Breast epithelium (tissue), 4 donors: ENCODE data around the gene WDR37. TPM values are rescaled to one million over a fixed set of nuclear protein-coding genes. Genes with fewer than 3 reads are reported as not detected.
A peak's percentile ranks its signal among the peaks of the same experiment; 100 is the strongest.

Experiments used
- DNase-seq, 2 donors: peaks; one replicate each; pipeline ENCODE4 v3.0.0-alpha.2; 2019; ENCODE audit warnings: low spot score in 2 of 2
- H3K27ac ChIP-seq, 2 donors: fragments of 200-600 bp; sonication (generic) in 1 of 2; one replicate each; pipeline ENCODE4 v1.5.1; 2016 to 2019; ENCODE audit warnings: mild to moderate bottlenecking in 1 of 2
- H3K27me3 ChIP-seq, 2 donors: fragments of 200-600 bp; sonication (generic) in 1 of 2; one replicate each; pipeline versions ENCODE4 v1.5.1 to v1.6.0; 2017 to 2019; ENCODE audit warnings: control low read depth in 1 of 2, mild to moderate bottlenecking in 1 of 2
- H3K36me3 ChIP-seq: fragments of 200-600 bp; one replicate; pipeline ENCODE4 v1.5.1; 2019
- H3K4me1 ChIP-seq, 2 donors: fragments of 200-600 bp; sonication (generic); one replicate each; pipeline ENCODE4 v1.5.1; 2016 to 2019; ENCODE audit warnings: control low read depth in 1 of 2
- H3K4me3 ChIP-seq, 3 donors: fragments of 200-600 bp; sonication (generic); 1 replicate in 2 of 3; 2 replicates in 1 of 3; pipeline ENCODE4 v1.5.1; 2016 to 2019; ENCODE audit warnings: mild to moderate bottlenecking in 3 of 3, moderate library complexity in 2 of 3
- H3K9me3 ChIP-seq, 2 donors: fragments of 200-600 bp; sonication (generic) in 1 of 2; one replicate each; pipeline ENCODE4 v1.5.1; 2016 to 2019; ENCODE audit warnings: control low read depth in 1 of 2
- CTCF ChIP-seq, 3 donors: fragments of 450-650 bp; IDR thresholded peaks; one replicate each; pipeline ENCODE4 v1.5.1; 2016 to 2017; ENCODE audit warnings: antibody characterized with exemption in 3 of 3, mild to moderate bottlenecking in 3 of 3, moderate library complexity in 3 of 3
- POLR2A ChIP-seq: fragments of 450-650 bp; IDR thresholded peaks from one replicate; pipeline ENCODE4 v1.6.1; 2016; ENCODE audit warnings: antibody characterized with exemption, mild to moderate bottlenecking, moderate library complexity
- POLR2AphosphoS5 ChIP-seq, 3 donors: sonication (generic); formaldehyde crosslinking; IDR thresholded peaks; one replicate each; pipeline ENCODE4 v1.6.1; 2017; ENCODE audit warnings: antibody characterized with exemption in 3 of 3
- intact Hi-C: fragments of 100-400 bp; cut with DNase I; formaldehyde crosslinking; loops from one replicate; pipeline ENCODE4 v1.15.1; 2023; ENCODE audit warnings: low total_unique reads
- total RNA-seq, 3 donors: library from RNA; depleted of rRNA; stranded (reverse); fragments of >200 nt; gene quantifications; one replicate each; pipeline ENCODE4 v1.1.0, GENCODE V29; 2016

Gene WDR37
- total RNA-seq, 3 donors from 2014 or later = 13.9 to 18.0 (median 14.4) TPM

- no peak for DNase-seq
- no peaks in the 10 kb centered on the region for H3K9me3 ChIP-seq
- intact Hi-C loops = no loop called here
- H3K4me3 ChIP-seq = no peak overlapping the region
- no peaks in the 10 kb centered on the region for H3K27me3 ChIP-seq
- no peaks in the 10 kb centered on the region for H3K4me1 ChIP-seq
- H3K27ac ChIP-seq = no peak overlapping the region
- no peak for TF ChIP-seq POLR2A
- TF ChIP-seq CTCF (IDR thresholded peaks at IDR 0.05) = no peak
- TF ChIP-seq POLR2AphosphoS5 (IDR thresholded peaks at IDR 0.05) = no peak
- H3K36me3 ChIP-seq = no peaks in the 10 kb centered on the region
Measured at GRCh38 chr10:1090696-1091095, 34.5 kb downstream of the WDR37 start.

GRCh38 chr10:1093696-1094095, 37.5 kb downstream of the WDR37 start:
- Histone ChIP-seq H3K9me3 (no peaks in the 10 kb centered on the region), H3K4me1 (no peaks in the 10 kb centered on the region), H3K4me3 (no peak overlapping the region), H3K36me3 (no peaks in the 10 kb centered on the region), H3K27ac (no peak overlapping the region), H3K27me3 (no peaks in the 10 kb centered on the region)
- intact Hi-C loops = no loop called here
- peak in 1 of 2 donors; percentile 10 for DNase-seq
- no peak for TF ChIP-seq CTCF (IDR thresholded peaks at IDR 0.05)
- TF ChIP-seq POLR2A = no peak
- no peak for TF ChIP-seq POLR2AphosphoS5 (IDR thresholded peaks at IDR 0.05)

GRCh38 chr10:1094112-1095057, 38.2 kb downstream of the WDR37 start:
- no peak overlapping the region for H3K27ac ChIP-seq
- H3K4me3 ChIP-seq = no peak overlapping the region
- intact Hi-C loops = no loop called here
- TF ChIP-seq POLR2AphosphoS5 (IDR thresholded peaks at IDR 0.05) (no peak), POLR2A (no peak), CTCF (IDR thresholded peaks at IDR 0.05) (no peak)
- DNase-seq = peak in 1 of 2 donors; percentile 12
- H3K4me1 ChIP-seq = no peaks in the 10 kb centered on the region
- no peaks in the 10 kb centered on the region for H3K36me3 ChIP-seq
- H3K9me3 ChIP-seq = no peaks in the 10 kb centered on the region
- H3K27me3 ChIP-seq = no peaks in the 10 kb centered on the region

- intact Hi-C loops = no loop called here
- Histone ChIP-seq H3K4me3 (no peak overlapping the region), H3K27me3 (no peaks in the 10 kb centered on the region), H3K4me1 (no peaks in the 10 kb centered on the region), H3K27ac (no peak overlapping the region), H3K36me3 (no peaks in the 10 kb centered on the region), H3K9me3 (no peaks in the 10 kb centered on the region)
- TF ChIP-seq POLR2AphosphoS5 (IDR thresholded peaks at IDR 0.05) (no peak), POLR2A (no peak), CTCF (IDR thresholded peaks at IDR 0.05) (no peak)
- peak in 1 of 2 donors; percentile 15 for DNase-seq
Measured at GRCh38 chr10:1095498-1095897, 39.3 kb downstream of the WDR37 start.

- Histone ChIP-seq H3K9me3 (no peaks in the 10 kb centered on the region), H3K4me1 (no peaks in the 10 kb centered on the region), H3K36me3 (no peaks in the 10 kb centered on the region), H3K27ac (no peak overlapping the region), H3K4me3 (no peak overlapping the region), H3K27me3 (no peaks in the 10 kb centered on the region)
- intact Hi-C loops = no loop called here
- peak in 1 of 2 donors; percentile 37 for DNase-seq
- no peak for TF ChIP-seq CTCF (IDR thresholded peaks at IDR 0.05)
- no peak for TF ChIP-seq POLR2A
- TF ChIP-seq POLR2AphosphoS5 (IDR thresholded peaks at IDR 0.05) = no peak
Measured at GRCh38 chr10:1096287-1096889, 40.2 kb downstream of the WDR37 start.
